Bone marrow (tissue), 2 donors: ENCODE results near the gene SLK.

Experiments used
- DNase-seq, 2 donors: peaks; one replicate each; lab custom pipeline; 2025; lab: John Stamatoyannopoulos, UW

SLK gene

DNA sequence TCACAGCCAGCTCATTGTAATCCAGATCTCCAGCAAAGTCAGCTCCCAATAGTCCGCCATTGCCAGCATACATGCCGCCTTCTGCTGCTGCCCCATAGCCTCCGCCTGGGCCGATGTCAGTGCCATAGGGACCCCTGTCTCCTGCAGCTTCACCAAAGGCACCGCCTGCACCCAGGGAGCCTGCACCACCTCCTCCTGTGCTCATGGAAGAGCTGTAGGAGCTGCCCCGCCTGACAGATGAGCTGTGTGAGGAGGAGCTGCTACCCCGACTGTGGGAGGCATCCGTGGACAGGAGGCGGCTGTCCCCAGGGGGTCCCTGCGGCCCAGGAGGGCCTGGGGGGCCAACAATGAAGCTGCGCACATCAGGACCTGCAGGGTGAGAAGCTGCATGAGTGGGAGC, 67.0 kb downstream of the SLK start:
- no peak for DNase-seq

DNA sequence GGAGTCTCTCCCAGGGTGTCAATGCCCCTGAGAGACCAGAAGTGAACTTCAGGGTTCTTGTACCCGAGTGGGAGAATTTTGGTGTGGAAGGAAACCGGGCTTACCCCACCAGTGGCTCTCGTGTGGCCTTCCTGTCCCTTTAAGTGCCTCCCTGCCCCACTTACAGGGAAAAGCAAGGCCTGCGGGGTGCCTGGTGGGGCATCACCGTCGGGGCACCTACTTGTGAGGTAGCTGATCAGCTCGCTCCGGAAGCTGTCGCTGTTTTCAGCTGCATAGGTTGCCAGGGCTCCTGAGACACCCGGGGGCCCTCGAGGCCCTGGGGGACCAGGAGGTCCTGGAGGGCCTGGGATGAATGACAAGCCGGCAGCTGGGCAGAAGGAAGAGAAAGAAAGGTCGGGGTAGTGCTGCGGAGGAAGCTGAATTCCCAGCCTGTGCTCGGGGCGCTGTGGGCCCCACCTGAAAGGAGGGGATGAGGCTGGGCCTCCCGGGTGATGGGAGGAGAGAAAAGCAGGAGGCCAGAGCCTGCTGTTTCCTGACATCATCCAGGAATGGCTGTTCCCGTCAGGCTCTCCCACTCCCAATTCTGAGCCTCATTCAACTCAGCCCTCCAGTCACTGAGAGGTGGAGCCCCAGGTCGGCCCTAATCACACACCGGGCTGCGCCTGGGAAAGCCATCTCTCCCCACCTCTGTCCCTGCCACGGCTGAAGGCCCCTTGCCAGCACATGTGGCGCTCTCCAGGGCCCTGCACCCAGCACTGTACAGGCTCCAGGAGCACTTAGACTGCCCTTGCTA, 67.7 kb downstream of the SLK start:
- DNase-seq = no peak

DNA sequence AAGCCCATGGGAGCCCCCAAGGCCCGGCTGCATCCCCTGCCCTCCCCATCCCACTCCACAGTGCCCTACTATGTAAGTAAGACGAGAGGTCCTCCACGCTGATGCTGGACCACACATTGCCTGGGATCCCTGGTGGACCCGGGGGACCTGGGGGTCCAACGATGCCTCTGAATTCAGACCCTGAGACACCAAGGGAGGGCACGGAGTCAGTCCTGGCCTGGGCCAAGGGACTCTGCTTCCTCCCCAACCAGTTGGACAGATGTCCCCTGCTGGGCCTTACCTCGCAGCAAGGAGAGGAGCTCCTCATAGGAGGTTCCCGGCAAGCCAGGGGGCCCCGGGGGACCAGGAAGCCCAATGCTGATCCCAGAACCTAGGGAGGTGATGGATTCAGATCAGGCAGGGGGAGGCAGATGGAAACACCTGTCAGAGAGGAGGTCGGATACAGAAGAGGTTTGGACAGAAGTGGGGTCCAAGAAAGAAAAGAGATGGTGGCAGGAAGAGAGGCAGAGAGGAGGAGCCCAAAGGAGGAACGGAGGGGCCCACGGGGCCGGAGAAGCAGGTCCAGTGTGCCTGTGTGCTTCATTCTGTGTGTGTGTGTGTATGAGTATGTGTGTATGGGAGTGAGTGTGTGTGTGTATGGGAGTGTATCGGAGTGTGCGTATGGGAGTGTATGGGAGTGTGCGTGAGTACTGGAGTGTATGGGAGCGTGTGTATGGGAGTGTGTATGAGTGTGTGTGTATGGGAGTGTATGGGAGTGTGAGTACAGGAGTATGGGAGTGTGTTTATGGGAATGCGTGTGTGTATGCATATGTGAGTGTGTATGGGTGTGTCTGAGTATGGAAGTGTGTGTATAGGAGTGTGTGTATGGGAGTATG, 68.5 kb downstream of the SLK start:
- no peak for DNase-seq

DNA sequence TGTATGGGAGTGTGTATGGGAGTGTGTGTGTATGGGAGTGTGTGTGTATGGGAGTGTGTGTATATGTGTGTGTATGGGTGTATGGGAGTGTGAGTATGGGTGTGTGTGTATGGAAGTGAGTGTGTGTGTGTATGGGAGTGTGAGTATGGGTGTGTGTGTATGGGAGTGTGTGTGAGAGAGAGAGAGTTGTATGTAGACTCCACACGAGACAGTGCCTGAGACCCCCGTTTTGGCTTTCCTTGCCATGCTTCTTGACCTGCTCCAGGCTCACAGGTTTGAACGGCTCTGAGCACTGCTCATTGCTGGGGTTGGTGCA, 69.1 kb downstream of the SLK start:
- no peak for DNase-seq

DNA sequence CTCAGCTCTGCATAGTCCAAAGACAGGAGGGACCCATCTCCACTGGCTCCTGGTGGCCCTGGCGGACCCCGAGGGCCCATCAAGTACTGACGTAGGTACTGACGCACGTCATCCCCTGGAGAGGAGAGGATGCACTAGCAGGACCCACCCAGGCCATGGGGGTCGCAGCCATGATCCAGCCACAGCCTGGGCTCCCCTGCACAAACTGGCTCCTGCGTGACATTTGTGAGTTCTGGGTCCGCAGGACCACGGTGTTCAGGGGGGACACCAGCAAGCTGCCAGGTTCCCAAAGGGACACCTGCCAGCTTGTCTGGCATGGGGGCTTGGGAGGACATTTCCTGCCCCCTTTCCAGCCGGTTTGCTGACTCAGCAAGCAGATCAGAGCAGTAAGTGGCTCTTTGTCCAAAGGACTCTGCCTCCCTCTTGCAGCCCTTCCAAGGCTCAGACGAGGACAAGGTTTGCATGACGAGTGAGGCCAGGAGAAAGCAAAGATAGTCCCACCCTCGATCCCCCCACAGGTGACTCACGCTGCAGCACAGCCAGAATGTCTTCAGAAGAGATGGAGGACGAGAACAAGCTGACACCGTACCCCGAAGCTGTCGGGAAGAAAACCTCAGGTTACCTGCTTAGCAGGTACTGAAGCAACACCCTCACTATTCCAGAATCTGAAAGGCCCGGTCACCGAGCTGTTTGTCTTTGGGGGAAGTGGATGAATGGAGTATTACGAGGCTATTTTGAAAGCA, 69.7 kb downstream of the SLK start:
- DNase-seq = no peak

DNA sequence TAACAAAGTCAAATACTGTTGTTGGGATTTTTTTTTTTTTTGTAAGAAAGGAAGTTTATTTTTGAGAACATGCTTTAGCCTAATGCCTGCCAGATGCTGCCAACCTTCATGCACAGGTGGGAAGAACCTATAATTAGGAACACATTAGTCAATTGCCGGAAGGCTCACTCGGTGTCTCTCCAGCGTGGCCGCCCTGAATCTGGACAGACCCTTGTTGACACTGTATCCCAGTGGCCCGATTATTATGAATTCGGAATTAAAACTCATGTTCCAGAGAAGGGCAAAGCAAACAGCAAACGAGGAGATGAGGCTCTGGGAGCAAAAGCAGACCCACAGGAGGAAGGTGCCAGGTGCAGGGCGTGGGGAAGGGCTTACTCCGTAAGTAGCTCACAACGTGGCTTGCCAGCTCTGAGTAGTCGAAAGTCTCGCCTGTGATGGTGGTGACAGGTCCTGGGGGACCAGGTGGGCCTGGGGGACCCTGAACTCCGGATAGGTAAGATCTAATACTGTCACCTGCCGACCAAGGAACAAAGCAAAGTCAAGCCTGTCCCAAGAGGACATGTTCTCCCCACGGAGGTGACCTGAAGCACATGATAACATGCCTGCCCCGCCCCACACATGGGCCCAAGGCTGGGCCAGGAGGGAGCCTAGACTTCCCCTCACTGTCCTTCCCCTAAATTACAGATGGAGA, 70.5 kb downstream of the SLK start:
- DNase-seq = no peak

DNA sequence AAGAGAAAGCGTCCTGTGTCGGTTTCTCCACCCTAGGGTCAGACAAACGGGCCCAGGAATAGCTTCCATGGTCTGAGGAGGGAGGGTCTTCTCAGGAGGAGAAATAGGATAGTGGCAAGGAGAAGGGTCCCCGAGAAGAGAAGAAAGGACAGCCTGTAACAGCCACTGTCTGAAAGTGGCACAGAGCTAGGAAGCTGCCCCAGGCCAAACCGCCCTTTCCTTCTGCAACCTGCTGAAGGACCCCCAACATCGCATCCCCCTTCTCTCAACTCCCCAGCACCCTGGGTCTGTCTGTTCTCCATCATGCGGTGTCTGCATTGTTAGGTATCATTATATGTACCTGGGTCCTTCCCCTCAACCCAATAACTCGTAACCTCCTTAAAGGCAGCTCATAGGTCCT, 71.6 kb downstream of the SLK start:
- DNase-seq = no peak

DNA sequence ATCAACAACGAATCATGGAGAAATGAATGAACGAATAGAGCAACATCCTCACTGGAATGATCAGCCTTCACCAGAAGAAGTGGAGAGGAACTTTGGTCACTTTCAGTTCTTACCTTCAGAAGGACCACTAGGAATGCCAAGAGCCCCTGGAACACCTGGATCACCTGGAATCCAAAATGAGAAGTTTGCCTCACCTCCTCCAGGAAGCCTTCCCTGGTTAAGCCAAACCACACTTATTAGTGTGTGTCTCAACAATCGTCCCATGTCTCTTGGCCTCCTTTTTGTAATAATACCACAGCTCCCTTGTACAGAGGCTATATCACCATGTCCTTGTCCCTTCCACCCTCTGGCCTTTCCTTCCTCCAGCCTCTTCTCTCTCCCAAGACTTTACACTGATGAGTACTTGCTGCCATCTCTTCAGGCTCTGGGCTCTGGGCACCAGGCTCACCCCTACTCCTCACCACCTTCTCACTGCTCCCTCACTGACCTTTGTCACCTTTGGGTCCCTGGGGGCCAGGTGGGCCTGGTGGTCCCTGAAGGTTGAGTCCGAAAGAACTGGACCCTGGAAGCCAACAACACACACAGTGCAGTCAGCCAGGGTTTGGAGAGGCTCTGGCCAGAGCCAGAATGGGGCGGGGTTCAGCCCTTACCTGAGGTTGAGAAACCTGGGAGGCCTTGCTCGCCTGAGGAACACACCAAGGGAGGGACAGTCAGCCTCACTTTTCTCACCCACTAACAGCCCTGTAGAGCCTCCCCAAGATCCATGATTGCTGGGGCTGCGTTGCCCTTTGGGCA, 72.2 kb downstream of the SLK start:
- no peak for DNase-seq

DNA sequence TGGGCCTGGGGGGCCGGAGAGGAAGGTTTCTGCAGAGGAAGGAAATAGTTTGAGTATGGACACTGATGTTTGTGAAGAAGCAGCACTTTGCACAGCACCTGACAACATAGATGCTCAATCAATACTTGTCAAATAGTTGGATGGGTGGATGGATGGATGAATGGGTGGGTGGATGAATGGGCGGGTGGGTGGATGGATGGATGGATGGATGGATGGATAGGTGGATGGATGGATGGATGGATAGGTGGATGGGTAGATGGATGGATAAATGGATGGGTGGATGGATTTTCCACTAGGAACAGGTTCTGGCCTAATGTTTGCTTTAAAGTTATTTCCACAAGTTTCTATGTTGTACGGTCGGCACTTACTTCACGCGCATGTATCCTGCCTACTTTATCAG, 73.4 kb downstream of the SLK start:
- no peak for DNase-seq

DNA sequence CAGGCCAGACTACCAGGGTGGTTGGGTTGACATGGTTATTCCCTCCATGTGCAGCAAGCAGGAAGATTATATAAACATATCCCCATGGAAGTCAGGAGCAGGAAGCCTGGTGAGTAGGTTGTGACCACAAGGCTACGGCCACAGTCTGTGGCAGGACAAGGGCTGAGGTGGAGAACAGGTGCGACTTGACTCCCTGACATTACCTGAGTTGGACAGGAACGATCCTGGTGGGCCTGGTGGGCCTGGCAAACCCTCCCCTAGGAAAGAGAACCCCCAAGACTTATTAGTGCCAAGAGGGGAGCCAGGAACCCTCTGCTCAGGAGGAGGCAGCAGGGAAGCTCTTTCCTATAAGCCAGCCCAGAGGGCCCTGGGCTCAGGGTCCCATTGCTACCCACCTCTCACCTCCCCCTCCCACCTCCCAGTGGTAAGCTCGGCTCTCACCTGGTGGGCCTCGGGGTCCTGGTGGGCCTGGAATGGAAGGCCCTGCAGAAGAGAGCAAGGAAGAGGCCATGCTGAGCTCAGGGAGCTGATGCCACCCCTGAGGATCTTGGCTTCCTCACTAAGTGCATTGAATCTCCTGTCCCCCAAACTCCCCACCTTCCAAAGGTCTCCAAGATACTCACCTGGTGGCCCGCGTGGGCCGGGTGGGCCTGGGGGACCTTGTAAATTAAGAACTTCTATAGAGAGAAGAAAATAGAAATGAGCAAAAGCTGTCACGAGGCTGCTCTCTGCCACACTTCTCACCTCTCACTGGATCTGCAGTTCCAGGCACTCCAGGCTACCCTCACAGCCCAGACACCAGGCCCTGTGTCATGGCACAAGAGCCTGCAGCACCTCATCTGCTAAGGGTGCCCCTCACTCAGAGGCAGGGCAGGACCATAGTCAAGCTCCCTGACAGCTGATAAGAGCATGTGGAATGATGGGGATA, 74.2 kb downstream of the SLK start:
- no peak for DNase-seq

DNA sequence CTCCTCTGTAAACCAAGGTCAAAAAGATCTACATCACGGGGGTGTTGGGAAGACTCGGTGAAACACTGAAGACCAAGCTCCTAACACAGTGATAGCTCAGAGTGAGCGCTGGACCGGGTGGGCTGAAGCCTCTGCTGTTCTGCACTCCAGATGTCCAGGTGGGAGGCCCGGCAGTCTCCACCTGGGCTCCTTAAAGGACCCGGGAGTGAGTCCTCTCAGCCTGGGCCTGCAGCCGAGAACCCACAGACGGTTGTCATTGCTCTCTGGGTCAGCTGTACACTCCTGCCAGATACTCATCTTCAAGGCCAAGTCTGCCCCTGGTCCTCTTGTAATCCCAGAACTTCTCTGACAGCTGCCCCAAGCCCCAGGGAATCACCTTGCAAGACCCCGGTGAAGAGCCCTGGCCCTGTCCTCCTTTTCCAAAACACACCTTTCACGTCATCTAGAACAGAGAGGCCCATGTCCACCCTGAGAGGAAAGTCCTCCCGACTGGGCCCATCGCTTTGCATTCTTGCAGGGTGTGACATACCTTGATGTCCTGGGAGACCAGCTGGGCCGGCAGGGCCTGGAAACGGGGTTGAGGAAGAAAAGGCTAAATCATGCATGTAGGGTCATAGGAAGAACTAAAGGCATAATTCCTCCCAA, 75.1 kb downstream of the SLK start:
- no peak for DNase-seq

DNA sequence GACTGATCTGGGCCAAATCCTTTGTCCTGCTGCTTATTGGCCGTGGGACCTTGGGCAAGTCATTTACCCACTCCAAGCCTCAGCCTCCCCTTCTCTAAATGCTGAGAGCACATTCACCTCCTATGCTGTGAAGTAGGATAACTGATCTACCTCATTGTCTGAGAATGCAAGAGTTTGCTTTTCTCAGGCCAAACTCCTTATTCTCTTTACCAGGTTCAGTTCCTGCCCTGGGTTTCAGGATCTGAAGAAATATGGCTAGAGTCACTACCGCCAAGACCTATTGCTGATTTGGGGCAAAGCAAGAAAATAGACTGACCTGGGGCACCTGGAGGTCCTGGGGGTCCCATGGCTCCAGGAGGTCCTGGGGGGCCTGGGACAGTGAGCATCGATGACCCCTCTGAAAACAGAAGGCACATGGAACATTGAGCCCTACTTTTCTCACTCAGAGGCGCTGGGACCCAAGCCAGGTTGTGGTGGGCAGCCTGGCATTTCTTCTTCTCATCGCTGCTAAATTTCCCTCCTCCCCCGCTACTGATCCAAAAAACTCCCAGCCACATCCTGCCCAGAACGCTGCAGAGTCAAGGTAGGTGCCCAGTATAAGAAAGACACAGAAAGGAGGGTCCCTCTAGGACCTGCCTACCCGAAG, 76.4 kb downstream of the SLK start:
- DNase-seq = no peak

DNA sequence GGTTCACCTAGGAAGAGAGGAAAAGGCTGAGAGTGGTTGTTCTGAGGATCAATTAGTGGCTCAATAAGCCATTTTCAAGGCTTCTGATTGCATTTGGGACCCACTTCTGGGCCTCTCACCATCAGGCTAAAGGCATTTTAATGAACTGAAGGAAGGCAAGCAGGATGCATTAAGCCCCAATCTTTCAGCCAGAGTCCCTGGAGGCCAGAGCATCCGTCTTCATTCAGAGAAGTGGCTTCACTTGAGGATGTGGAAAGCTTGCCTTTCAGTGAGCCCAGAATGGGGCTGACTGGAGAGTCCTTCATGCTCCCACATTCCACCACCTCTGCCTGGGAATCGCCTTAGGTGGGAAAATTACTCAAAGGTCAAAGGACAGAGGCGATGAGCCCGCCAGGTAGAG, 76.9 kb downstream of the SLK start:
- no peak for DNase-seq

DNA sequence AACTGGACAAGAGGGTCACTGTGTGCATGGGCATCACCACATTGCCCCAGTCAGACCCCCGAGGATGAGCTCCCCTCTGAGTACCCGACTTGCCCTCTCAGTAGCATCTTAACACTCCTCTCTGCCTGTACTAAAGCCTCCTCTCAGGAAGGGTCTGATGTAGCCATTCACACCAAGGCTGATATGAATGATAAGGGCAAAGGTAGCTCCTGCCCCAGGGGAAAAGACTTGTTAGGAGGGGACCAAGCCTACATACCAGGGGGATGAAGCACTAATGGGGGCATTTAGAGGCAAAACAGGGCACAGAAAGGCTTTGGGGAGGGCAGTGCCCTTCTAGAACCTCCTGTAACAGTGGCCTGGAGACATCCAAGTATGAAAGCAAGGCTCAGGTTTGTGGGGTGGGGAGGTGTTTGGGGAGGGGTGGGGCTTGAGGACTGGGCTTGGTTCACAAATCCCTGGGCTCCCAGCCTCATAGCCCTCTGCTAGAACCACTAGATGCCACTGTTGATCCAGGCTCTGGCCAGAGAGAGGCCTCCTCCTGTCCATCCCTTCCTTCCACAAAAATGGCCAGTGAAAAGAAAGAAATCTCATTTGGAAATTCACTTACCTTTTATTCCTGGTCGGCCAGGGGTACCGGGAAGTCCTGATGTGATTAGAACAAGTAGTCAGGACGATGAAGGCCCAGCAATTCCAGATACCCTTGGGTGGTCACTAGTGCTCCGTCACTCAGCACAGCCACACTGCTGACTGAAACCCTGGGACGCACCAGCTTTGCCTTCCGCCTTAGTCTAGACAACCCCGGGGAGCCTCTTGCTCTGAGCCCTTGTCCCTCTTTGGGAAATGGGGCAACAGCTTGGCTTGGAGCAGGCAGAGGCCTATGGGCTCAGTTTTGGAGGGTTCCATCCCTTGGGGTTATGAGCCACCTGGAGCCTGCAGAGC, 78.5 kb downstream of the SLK start:
- no peak for DNase-seq

DNA sequence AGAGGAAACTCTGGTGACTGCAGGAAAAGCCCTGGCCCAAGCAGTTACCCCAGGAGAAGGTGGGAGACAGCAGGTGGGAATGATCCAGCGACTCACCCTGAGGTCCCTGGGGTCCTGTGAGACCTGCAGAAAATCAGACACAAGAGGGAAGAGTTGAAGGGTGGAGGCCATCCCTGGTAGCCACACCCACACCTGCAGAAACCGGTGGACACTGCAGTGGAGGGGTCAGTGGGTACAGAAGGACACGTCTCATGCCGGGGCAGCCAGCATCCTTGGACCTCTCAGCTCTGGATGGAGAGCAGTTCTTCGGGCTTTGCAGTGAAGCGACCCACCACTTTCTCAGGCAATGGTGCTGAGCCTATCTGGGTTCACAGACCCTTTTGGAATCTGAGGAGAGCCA, 79.7 kb downstream of the SLK start:
- DNase-seq = no peak

DNA sequence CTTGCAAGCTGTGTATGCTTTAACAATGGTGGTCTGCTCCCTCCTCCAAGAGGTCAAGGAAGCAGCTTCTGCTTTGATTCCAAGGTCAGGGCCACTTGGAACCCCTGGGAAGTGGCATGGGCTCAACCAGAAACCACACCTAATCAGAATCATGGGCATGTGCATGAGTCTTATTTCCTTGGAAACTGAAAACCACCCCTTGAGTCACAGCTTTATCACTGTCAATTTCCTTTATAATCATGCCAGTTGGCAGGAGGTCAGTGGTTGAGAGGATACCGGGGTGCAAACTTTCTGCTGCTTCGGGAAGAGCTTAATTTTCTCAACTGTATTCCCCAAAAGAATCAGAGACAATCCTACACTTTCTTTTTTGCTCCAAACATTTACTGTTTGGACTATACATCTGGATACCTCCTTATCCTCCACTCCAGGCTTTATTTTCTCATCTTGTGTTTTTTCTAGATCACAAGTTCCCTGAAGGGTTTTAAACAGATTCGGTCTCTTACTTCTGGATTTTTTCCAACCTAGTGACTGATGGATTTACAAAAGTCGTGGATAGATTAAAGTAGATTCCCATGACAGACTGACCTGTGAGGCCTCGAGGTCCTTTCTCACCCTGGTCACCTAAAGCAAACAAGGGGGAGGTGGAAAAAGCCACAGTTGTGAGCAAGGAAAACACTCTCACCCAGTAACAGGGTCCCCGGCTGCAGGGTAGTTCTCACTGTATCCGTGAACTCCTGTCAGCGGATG, 82.7 kb downstream of the SLK start:
- no peak for DNase-seq

DNA sequence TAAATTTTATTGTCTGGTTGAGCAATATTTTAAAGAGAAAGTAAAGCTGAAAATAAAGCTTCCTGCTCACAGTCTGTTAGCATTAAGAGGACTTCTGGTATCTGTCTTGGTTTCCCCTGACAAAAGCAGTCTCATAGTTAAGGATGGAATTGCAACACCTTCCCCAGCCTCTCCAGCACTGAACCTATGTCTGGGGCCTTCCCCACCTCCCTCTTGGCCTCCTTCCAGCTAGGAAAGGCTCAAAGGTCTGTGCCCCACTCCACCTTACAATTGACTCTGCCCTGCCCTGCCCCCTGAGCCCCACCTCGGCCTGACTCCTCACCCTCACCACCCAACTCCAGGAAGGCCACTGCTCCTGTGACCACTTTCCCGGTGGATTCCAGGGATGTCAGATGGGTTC, 85.5 kb downstream of the SLK start:
- no peak for DNase-seq
